Stimulated activated CD4-positive, alpha-beta T cell treated with anti-CD3 and anti-CD28 coated beads, Interleukin-2, amount 100 ng/mL, for 48 hours (primary cell): Measurements from ENCODE around the gene PRDM10.

Experiments used
- DNase-seq, 2 donors: peaks; one replicate each; pipeline ENCODE4 v3.0.0-alpha.2; 2020

PRDM10 gene

DNA sequence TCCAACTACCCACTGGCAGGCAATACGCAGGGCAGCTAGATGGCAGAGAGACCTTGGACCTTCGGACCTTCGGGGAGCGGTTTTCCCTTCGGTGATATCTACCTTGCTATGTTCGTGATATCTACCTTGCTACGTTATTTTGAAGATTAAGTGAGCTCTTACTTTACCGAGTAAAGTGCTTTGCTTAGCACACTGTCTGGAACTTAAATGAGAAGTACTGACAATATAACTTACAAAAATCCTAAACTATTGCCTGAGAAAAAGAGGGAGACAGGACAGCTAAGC is 1.0 kb upstream of the PRDM10 start:
- DNase-seq = no peak

GRCh38 chr11:130002846-130003716 is 446 bp upstream of the PRDM10 start:
- DNase-seq = peak; percentile 81 to 86

DNA sequence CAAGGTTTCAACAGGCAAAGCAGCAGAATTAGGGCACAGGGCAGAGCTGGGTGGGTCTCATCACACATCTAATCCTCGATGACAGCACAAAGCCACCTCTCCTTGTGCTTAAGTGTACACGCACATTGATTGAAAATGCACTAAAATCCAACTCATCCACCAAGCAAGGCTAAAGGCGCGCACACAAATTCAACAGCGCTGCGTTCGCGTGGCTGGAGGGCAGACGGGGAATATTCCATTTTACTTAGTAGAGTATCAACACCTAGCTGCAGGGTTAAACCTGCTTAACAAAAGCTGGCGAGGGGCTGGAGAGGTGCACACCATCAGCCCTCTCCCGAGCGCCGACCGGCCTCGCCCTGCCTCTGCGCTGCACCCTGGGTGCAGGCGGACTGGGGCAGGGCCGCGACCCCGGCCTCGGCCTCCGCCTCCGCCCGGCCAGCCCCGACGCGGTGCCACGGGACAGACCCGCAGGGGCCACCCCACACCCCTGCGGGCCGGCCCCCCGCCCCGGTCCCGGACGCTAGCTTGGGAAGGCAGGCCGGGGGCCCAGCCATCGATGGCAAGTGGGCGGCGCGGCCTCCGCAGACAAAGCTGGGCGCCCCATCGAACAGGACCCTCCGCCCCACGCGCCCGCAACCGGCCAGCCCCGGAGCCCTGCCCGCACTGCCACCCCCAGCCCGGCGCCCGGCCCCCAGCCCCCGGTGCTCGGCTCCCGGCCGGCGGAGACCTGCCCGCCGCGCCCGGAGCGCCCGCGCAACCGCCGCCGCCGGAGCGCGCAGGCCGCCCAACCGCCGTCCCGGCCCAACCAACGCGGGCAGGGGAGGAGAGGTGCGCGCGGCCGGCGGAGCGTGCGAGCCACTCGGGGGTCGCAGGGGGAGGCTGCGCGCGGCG is 929 bp downstream of the PRDM10 start:
- DNase-seq = peak; percentile 15 to 33

- no peak for DNase-seq
These were observed 2.0 kb downstream of the PRDM10 start for GRCh38 chr11:130000552-130001176.

- DNase-seq = no peak
These were observed 3.2 kb downstream of the PRDM10 start for GRCh38 chr11:129999407-129999806.

GRCh38 chr11:129998905-129999304 is 3.7 kb downstream of the PRDM10 start:
- DNase-seq = no peak

DNA sequence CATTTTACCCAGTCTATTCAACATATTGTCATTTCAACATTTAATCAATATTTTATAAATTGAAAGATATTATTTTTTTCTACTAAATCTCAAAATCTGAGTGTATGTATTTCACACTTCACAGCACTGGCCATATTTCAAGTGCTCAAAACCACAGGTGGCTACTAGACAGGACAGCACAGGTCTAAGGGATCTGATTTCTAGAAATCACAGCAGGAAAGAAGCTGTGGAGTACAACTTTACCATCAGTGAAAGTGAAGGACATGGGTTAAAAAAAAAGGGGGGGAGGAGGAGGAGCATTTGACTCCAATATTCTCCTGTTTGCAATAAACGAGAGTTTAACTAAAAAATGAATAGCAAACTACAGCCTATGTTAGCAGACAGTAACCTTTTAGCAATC is 4.5 kb downstream of the PRDM10 start:
- no peak for DNase-seq

- no peak for DNase-seq
These were observed 5.1 kb downstream of the PRDM10 start for GRCh38 chr11:129997513-129997912.

DNA sequence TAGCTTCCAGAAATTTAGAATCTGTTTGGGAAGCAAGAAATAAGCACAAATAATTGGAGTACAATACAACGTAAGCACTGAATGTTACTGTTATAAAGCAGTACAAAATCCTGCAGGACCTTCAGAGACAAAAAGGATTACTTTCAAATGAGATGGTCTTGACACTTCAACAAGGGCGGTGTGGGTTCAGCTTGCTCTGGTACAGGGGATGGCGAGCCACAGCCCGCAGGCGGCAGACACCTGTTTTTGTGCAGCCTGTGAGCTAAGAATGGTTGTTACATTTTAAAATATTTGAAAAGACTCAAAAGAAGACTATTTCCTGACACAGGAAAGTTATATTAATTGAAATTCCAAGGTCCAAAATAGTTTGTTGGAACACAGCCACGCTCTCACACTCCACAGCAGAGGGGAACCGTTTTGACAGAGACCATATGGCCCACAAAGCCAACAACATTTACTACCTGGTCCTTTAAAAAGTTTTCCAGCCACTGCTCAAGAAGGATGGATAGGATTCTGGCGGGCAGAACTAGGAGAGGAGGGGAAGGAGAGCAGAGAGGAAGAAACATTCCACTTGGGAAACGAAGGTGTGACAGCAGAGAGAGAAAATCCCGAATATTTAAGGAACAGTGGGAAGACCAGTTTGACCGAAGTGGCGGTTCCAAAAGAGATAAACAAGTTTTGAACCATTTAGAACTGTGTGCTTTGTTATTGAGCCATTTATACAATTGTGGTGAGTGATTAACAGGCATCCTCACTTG is 6.3 kb downstream of the PRDM10 start:
- no peak for DNase-seq

- no peak for DNase-seq
These were observed 7.5 kb downstream of the PRDM10 start for GRCh38 chr11:129995163-129995562.

GRCh38 chr11:129992161-129992944 is 10.3 kb downstream of the PRDM10 start:
- peak; percentile 11 to 24 for DNase-seq

GRCh38 chr11:129989149-129989813 is 13.4 kb downstream of the PRDM10 start:
- DNase-seq = no peak

GRCh38 chr11:129987950-129988349 is 14.7 kb downstream of the PRDM10 start:
- no peak for DNase-seq

DNA sequence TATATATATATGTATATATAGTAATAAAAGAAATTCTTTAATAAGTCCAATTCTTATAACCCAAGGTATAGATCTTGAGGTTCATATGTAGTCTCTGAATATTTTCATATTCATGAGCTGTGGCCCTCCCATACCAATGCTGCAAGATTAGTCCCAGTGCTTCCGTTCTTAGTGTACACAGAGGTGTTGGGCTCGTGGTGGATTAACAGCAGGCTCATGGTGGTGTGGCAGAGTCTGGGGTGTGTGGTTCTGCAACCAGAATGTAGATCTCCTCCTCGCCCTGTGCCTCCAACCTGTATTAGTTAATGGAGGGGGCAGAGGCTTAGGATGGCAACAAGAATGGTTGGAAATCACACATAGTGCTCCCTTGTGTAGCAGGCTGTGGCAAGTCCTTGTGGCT is 16.8 kb downstream of the PRDM10 start:
- DNase-seq = no peak

- DNase-seq = no peak
These were observed 22.5 kb downstream of the PRDM10 start for GRCh38 chr11:129980086-129980485.

DNA sequence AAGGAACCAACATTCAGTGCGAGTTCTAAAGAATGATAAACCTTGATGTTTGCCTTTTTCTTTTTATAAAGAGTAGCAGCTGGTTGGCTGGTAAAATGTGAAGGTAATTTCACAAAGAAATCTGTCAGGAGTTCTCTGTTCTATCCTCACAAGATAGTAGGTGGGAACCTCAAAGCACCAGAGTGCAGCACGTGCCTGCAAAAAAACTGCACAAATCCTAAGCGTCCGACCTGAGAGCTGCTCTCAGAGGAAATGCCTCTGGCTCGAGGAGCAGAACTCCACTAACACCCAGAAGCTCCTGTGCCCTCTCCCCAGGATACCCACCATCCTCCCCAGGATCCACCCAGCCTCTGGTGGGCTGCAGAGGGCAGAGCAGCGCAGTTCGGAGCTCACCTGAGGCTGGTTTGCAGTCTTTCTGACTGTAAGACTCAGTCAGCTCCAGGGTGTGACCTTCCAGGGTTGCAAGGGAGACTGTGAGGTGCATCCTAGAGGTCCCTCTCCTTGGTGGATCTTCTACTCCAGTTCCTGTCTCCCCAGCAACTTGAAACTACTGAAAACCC is 23.5 kb downstream of the PRDM10 start:
- no peak for DNase-seq

DNA sequence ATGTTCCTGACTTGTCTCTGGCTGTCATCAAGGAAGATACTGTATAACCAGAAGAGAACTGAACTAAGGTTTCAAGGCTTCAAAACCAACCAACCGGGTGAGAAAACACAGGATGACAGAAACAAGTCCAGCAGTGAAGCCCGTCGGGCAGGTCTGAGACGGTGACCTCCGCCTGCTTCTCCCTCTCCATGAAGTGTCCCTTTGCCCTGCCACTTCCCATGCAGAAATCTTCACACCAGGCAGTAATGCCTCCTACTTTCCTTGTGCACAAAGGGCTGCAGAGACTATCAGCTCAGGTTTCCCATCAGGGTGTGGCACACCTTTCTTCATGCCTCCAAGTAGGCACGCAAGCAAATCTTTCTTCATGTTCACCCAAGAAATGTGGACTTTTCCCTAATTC is 24.2 kb downstream of the PRDM10 start:
- DNase-seq = no peak

- DNase-seq = no peak
These were observed 26.3 kb downstream of the PRDM10 start for GRCh38 chr11:129976328-129976727.

GRCh38 chr11:129975543-129975942 is 27.1 kb downstream of the PRDM10 start:
- no peak for DNase-seq

GRCh38 chr11:129974672-129975071 is 28.0 kb downstream of the PRDM10 start:
- no peak for DNase-seq

- no peak for DNase-seq
These were observed 28.4 kb downstream of the PRDM10 start for GRCh38 chr11:129974237-129974636.
